K562 (cell line): Measurements from ENCODE around the gene ATRNL1. TPM values are rescaled to one million over a fixed set of nuclear protein-coding genes. Genes with fewer than 3 reads are reported as not detected.
A peak's percentile ranks its signal among the peaks of the same experiment; 100 is the strongest.

ENCODE experiments used
- ATAC-seq: fragments of 200-7000 bp; cut with Tn5 transposase; 3 replicates; pipeline ENCODE4 v1.9.1; 2020; ENCODE audit warnings: moderate library complexity
- BruUV-seq: library from RNA; stranded (reverse); fragments of 400-500 nt; replicated peaks from 2 replicates; lab custom pipeline; 2021; lab: Mats Ljungman, UMichigan
- CTCF ChIA-PET: fragments of 300-600 bp; formaldehyde crosslinking; extraction: SDS; loops from one replicate; lab custom pipeline; 2021; ENCODE audit warnings: low intra/inter-chr PET ratio; lab: Yijun Ruan, JAX
- POLR2A ChIA-PET: fragments of 300-600, 350-650 bp; sonication (Branson Sonifier 250); formaldehyde crosslinking; extraction: SDS; loops from one replicate; lab custom pipeline; 2021; ENCODE audit warnings: antibody characterized with exemption, inconsistent platforms; lab: Yijun Ruan, JAX
- DNase-seq, 4 experiments: peaks; one replicate each; pipeline versions ENCODE4 v3.0.0 to v3.0.0-alpha.2; 2011 to 2018; ENCODE audit warnings: low spot score in 3 of 4, mixed read lengths in 3 of 4; ENCODE audit errors: extremely low read depth in 1 of 4
- FAIRE-seq: peaks from 2 replicates; lab custom pipeline; 2011; peaks lifted over from hg19 to GRCh38; lab: Jason Lieb, UNC
- H2AFZ ChIP-seq: 2 replicates; pipeline ENCODE4 v1.6.0; 2011; ENCODE audit warnings: low read depth, low read length, control low read depth, inconsistent platforms
- H3K27ac ChIP-seq: fragments of 200-600 bp; 3 replicates; pipeline ENCODE4 v1.8.0; 2011; ENCODE audit warnings: low read depth, mild to moderate bottlenecking, control low read depth, inconsistent platforms, low read length, moderate library complexity, mixed read lengths; ENCODE audit errors: extremely low read depth
- H3K27me3 ChIP-seq, 2 experiments: fragments of 300-600 bp in 1 of 2; 2 replicates in 1 of 2; 3 replicates in 1 of 2; pipeline versions ENCODE4 v1.6.0 to v1.8.0; 2011; ENCODE audit warnings: inconsistent platforms in 2 of 2, low read length in 2 of 2, mild to moderate bottlenecking in 1 of 2, mixed read lengths in 1 of 2, moderate library complexity in 1 of 2; ENCODE audit not compliant: control insufficient read depth in 2 of 2, insufficient read depth in 2 of 2
- H3K36me3 ChIP-seq: fragments of 300-600 bp; 3 replicates; pipeline ENCODE4 v1.8.0; 2011; ENCODE audit warnings: mild to moderate bottlenecking, low read length, inconsistent platforms; ENCODE audit not compliant: control insufficient read depth, insufficient read depth
- H3K4me1 ChIP-seq, 2 experiments: fragments of 200-600 bp in 1 of 2; replicated peaks in 1 of 2; 2 replicates in 1 of 2; 3 replicates in 1 of 2; pipeline versions ENCODE4 v1.5.1 to v1.8.0; 2011; ENCODE audit warnings: inconsistent platforms in 2 of 2, low read length in 2 of 2, mild to moderate bottlenecking in 1 of 2, mixed read lengths in 1 of 2, moderate library complexity in 1 of 2; ENCODE audit not compliant: control insufficient read depth in 2 of 2, insufficient read depth in 2 of 2
- H3K4me2 ChIP-seq: 2 replicates; pipeline ENCODE4 v1.6.1; 2011; ENCODE audit warnings: low read length, control low read depth, inconsistent platforms, mixed read lengths; ENCODE audit not compliant: insufficient read depth
- H3K4me3 ChIP-seq: fragments of 200-600 bp; sonication (generic), shearing (Covaris generic); 2 replicates; pipeline ENCODE4 v1.5.1; 2016; ENCODE audit warnings: control low read depth, inconsistent platforms
- H3K79me2 ChIP-seq: fragments of 200-600 bp; 3 replicates; pipeline ENCODE4 v1.8.0; 2011; ENCODE audit warnings: low read length, inconsistent platforms; ENCODE audit not compliant: control insufficient read depth, insufficient read depth
- H3K9ac ChIP-seq, 2 experiments: 2 replicates each; pipeline versions ENCODE4 v1.6.0 to v1.6.1; 2011; ENCODE audit warnings: low read depth in 2 of 2, low read length in 2 of 2, control low read depth in 1 of 2, inconsistent platforms in 1 of 2, mild to moderate bottlenecking in 1 of 2, mixed read lengths in 1 of 2; ENCODE audit not compliant: insufficient read depth in 1 of 2
- H3K9me1 ChIP-seq: one replicate; pipeline ENCODE4 v1.6.0; 2011; ENCODE audit warnings: inconsistent platforms, mild to moderate bottlenecking, low read length, moderate library complexity; ENCODE audit not compliant: control insufficient read depth, insufficient read depth
- H3K9me3 ChIP-seq: replicated peaks from 2 replicates; pipeline ENCODE4 v1.5.1; 2011; ENCODE audit warnings: low read depth, low read length, inconsistent platforms; ENCODE audit not compliant: control insufficient read depth, insufficient read depth
- H4K20me1 ChIP-seq: replicated peaks from 2 replicates; pipeline ENCODE4 v1.6.1; 2011; ENCODE audit warnings: low read length, inconsistent platforms, mixed read lengths; ENCODE audit not compliant: control insufficient read depth, insufficient read depth
- CHD2 ChIP-seq: IDR thresholded peaks from 2 replicates; pipeline ENCODE4 v1.6.1; 2011; ENCODE audit warnings: low read depth, low read length
- EGR1 ChIP-seq: fragments of 450-650 bp; conservative IDR thresholded peaks from 2 replicates; pipeline ENCODE4 v1.6.1; 2017; ENCODE audit warnings: mild to moderate bottlenecking
- GABPA ChIP-seq: fragments of 200-800 bp; sonication (Bioruptor generic); conservative IDR thresholded peaks from 2 replicates; pipeline ENCODE4 v1.6.1; 2016; ENCODE audit warnings: low read depth, missing genetic modification characterization, missing compliant biosample characterization
- HDAC2 ChIP-seq: fragments of 450-650 bp; IDR thresholded peaks from 2 replicates; pipeline ENCODE4 v1.6.1; 2016; ENCODE audit warnings: mild to moderate bottlenecking
- HMGXB4 ChIP-seq: sonication (generic); formaldehyde crosslinking; IDR thresholded peaks from 2 replicates; pipeline ENCODE4 v1.8.1; 2023; ENCODE audit warnings: mild to moderate bottlenecking, missing genetic modification reagents
- JUND ChIP-seq, 2 experiments: IDR thresholded peaks; 2 replicates in 1 of 2; 3 replicates in 1 of 2; pipeline ENCODE4 v1.6.1; 2011; ENCODE audit warnings: borderline replicate concordance in 2 of 2, low read depth in 2 of 2, low read length in 2 of 2, improper control_type of control experiment in 1 of 2, missing biosample characterization in 1 of 2, missing genetic modification characterization in 1 of 2, missing genetic modification reagents in 1 of 2
- MYBL2 ChIP-seq, 2 experiments: fragments of 450-650 bp in 1 of 2; sonication (generic) in 1 of 2; formaldehyde crosslinking in 1 of 2; IDR thresholded peaks; 2 replicates each; pipeline versions ENCODE4 v1.6.1 to v1.8.1; 2017 to 2022; ENCODE audit warnings: borderline replicate concordance in 1 of 2, inconsistent platforms in 1 of 2, low read depth in 1 of 2, mild to moderate bottlenecking in 1 of 2, missing genetic modification reagents in 1 of 2, moderate library complexity in 1 of 2
- MYNN ChIP-seq, 2 experiments: sonication (generic); formaldehyde crosslinking in 1 of 2; IDR thresholded peaks; 2 replicates each; pipeline versions ENCODE4 v1.5.0 to v1.6.1; 2016 to 2020; ENCODE audit warnings: antibody characterized with exemption in 1 of 2, missing genetic modification reagents in 1 of 2
- NFIC ChIP-seq: fragments of 450-650 bp; IDR thresholded peaks from 2 replicates; pipeline ENCODE4 v1.6.1; 2017; ENCODE audit warnings: mild to moderate bottlenecking, inconsistent platforms
- NFIX ChIP-seq: fragments of 250-450 bp; sonication (Bioruptor Pico); IDR thresholded peaks from 2 replicates; pipeline ENCODE4 v1.4.0; 2020; ENCODE audit warnings: low read depth, mild to moderate bottlenecking, moderate library complexity
- PCBP1 ChIP-seq: fragments of 200-400 bp; formaldehyde crosslinking; IDR thresholded peaks from 2 replicates; pipeline ENCODE4 v1.6.1; 2018; ENCODE audit warnings: mild to moderate bottlenecking, low read depth, low read length; ENCODE audit not compliant: poor library complexity, severe bottlenecking
- RHOXF2B ChIP-seq: fragments of 250-450 bp; sonication (Bioruptor Pico); conservative IDR thresholded peaks from 2 replicates; pipeline ENCODE4 v1.5.1; 2021
- ZBTB49 ChIP-seq: sonication (generic); formaldehyde crosslinking; IDR thresholded peaks from 2 replicates; pipeline ENCODE4 v1.8.0; 2022; ENCODE audit warnings: missing genetic modification reagents, mild to moderate bottlenecking, borderline replicate concordance
- WGBS: fragments of 100-300 bp; shearing (Covaris generic); methylation state at CpG from one replicate; pipeline ENCODE4 v1.1.6; 2016; ENCODE audit warnings: low coverage, mixed read lengths; ENCODE audit not compliant: insufficient coverage; ENCODE audit errors: missing lambda C conversion rate; 5-methylcytosine and 5-hydroxymethylcytosine counted together
- in situ Hi-C: fragments of 300-500 bp; cut with MboI; formaldehyde crosslinking; loops from 4 replicates; pipeline ENCODE4 v1.15.0; 2018; ENCODE audit warnings: inconsistent platforms, mixed read lengths
- intact Hi-C: fragments of 100-400 bp; cut with micrococcal nuclease; formaldehyde crosslinking; loops from 2 replicates; pipeline ENCODE4 v1.14.2; 2022
- polyA plus RNA-seq, 8 experiments: library from polyadenylated mRNA; depleted of rRNA in 4 of 8; stranded (reverse) in 5 of 8; unstranded in 3 of 8; fragments of >200 nt; fragmentation: Nextera tagmentation in 2 of 8; fragmentation: Illumina TruSeq in 1 of 8; extraction: Ambion mirVana in 2 of 8; extraction: Trizol in 1 of 8; gene quantifications; 2 replicates each; pipeline versions ENCODE4 v1.2.1 to v1.2.3, GENCODE V29; 2011 to 2014; ENCODE audit warnings: inconsistent platforms in 1 of 8, missing spikeins in 1 of 8
- total RNA-seq, 7 experiments: library from RNA; depleted of rRNA in 6 of 7; stranded (reverse); fragments of >200 nt in 6 of 7; fragmentation: Illumina TruSeq in 2 of 7; extraction: Trizol in 2 of 7; gene quantifications; 2 replicates each; pipeline versions ENCODE4 v1.2.1 to v1.2.3, GENCODE V29; 2011 to 2021; ENCODE audit warnings: low replicate concordance in 1 of 7

The ATRNL1 gene
- total and polyA plus RNA-seq, 9 of the 15 experiments (the other 6 are each of a cell fraction or from before 2014, with no cell fraction given) = 0.18 TPM; not detected in 8

GRCh38 chr10:115483294-115483693 is 390.1 kb downstream of the ATRNL1 start:
- Histone ChIP-seq H3K9ac (no peak overlapping the region), H3K27me3 (no peaks in the 10 kb centered on the region), H3K4me1 (no peaks in the 10 kb centered on the region), H3K79me2 (no peaks in the 10 kb centered on the region), H3K4me3 (no peak overlapping the region), H3K9me1 (no peaks in the 10 kb centered on the region), H3K27ac (no peak overlapping the region), H2AFZ (no peak overlapping the region), H3K4me2 (no peak overlapping the region), H3K36me3 (no peaks in the 10 kb centered on the region), H4K20me1 (no peaks in the 10 kb centered on the region), H3K9me3 (no peaks in the 10 kb centered on the region; the same call in 1 of the 2 replicates)
- no peak for DNase-seq
- TF ChIP-seq NFIC (peak; percentile 65), RHOXF2B (no peak), ZBTB49 (CRISPR knock-in tag) (no peak), HDAC2 (no peak), HMGXB4 (CRISPR knock-in tag) (no peak), PCBP1 (no peak), MYBL2 (IDR thresholded peaks at IDR 0.05; ENCODE audit: low read depth) (no peak), MYBL2 (CRISPR knock-in tag; IDR thresholded peaks at IDR 0.05; ENCODE audit: borderline replicate concordance) (no peak), JUND (IDR thresholded peaks at IDR 0.05; ENCODE audit: borderline replicate concordance, low read depth, low read length) (no peak), JUND (tag; IDR thresholded peaks at IDR 0.05; ENCODE audit: borderline replicate concordance, low read depth, low read length) (no peak), NFIX (CRISPR knock-in tag) (peak; percentile 71), EGR1 (no peak), GABPA (tag) (no peak), CHD2 (no peak), MYNN (IDR thresholded peaks at IDR 0.05) (no peak), MYNN (CRISPR knock-in tag; IDR thresholded peaks at IDR 0.05) (no peak)
- FAIRE-seq = no peak
- POLR2A ChIA-PET = no interaction called here
- 3% methylated on average over 2 of the region's 2 CpGs for WGBS
- ATAC-seq = no peak
- in situ Hi-C loops (no loop called here), intact Hi-C loops (no loop called here)
- no TSS peak for BruUV-seq
- CTCF ChIA-PET = no interaction called here
